Activated naive CD4-positive, alpha-beta T cell treated with anti-CD3 and anti-CD28 coated beads, Interleukin-2, amount 50 U/mL, for 24 hours (primary cell): Measurements from ENCODE around the gene SERPINB6.
"Not testable (repeated sequence)": the region's sequence is repeated elsewhere in the genome, so short reads cannot be mapped to it uniquely, and the experiment has no call there.

Source experiments
- H3K27ac Mint-ChIP-seq: one replicate; pipeline ENCODE4 v1.8.0; 2021; ENCODE audit warnings: mild to moderate bottlenecking, mixed read lengths
- H3K27me3 Mint-ChIP-seq: one replicate; pipeline ENCODE4 v1.8.0; 2021; ENCODE audit warnings: mixed read lengths
- H3K36me3 Mint-ChIP-seq: one replicate; pipeline ENCODE4 v1.8.0; 2021; ENCODE audit warnings: mixed read lengths
- H3K4me1 Mint-ChIP-seq: one replicate; pipeline ENCODE4 v1.8.0; 2021; ENCODE audit warnings: mixed read lengths
- H3K4me3 Mint-ChIP-seq: one replicate; pipeline ENCODE4 v1.8.0; 2021; ENCODE audit warnings: mild to moderate bottlenecking, mixed read lengths
- H3K9me3 Mint-ChIP-seq: one replicate; pipeline ENCODE4 v1.8.0; 2021; ENCODE audit warnings: mixed read lengths

Gene SERPINB6

GRCh38 chr6:2942914-2943563, 28.3 kb downstream of the SERPINB6 start:
- Mint-ChIP-seq H3K9me3 (no peaks in the 10 kb centered on the region), H3K27me3 (no peaks in the 10 kb centered on the region), H3K27ac (peak overlapping the region; percentile 87), H3K36me3 (peaks cover 7% of the 10 kb centered on the region), H3K4me3 (peak overlapping the region; percentile 78), H3K4me1 (peaks cover 52% of the 10 kb centered on the region)

- peak overlapping the region; percentile 59 for H3K27ac Mint-ChIP-seq
- not testable (repeated sequence) for H3K9me3 Mint-ChIP-seq, H3K4me3 Mint-ChIP-seq, H3K27me3 Mint-ChIP-seq, H3K36me3 Mint-ChIP-seq
- peaks cover 62% of the 10 kb centered on the region for H3K4me1 Mint-ChIP-seq
These were observed 29.3 kb downstream of the SERPINB6 start for GRCh38 chr6:2942116-2942515.

GRCh38 chr6:2940851-2941250, 30.5 kb downstream of the SERPINB6 start:
- Mint-ChIP-seq H3K27me3 (no peaks in the 10 kb centered on the region), H3K4me3 (no peak overlapping the region), H3K36me3 (peaks cover 7% of the 10 kb centered on the region), H3K9me3 (no peaks in the 10 kb centered on the region), H3K4me1 (peaks cover 72% of the 10 kb centered on the region), H3K27ac (no peak overlapping the region)

- Mint-ChIP-seq H3K36me3 (peaks cover 7% of the 10 kb centered on the region), H3K4me1 (peaks cover 71% of the 10 kb centered on the region), H3K9me3 (no peaks in the 10 kb centered on the region), H3K27me3 (no peaks in the 10 kb centered on the region), H3K27ac (peak overlapping the region; percentile 95), H3K4me3 (peak overlapping the region; percentile 52)
These were observed 31.1 kb downstream of the SERPINB6 start for GRCh38 chr6:2940010-2940850.

GRCh38 chr6:2939315-2940009, 31.9 kb downstream of the SERPINB6 start:
- H3K27me3 Mint-ChIP-seq: no peaks in the 10 kb centered on the region
- H3K4me3 Mint-ChIP-seq: no peak overlapping the region
- H3K27ac Mint-ChIP-seq: peak overlapping the region; percentile 81
- H3K9me3 Mint-ChIP-seq: no peaks in the 10 kb centered on the region
- H3K4me1 Mint-ChIP-seq: peaks cover 63% of the 10 kb centered on the region
- H3K36me3 Mint-ChIP-seq: peaks cover 7% of the 10 kb centered on the region

- Mint-ChIP-seq H3K36me3 (peaks cover 7% of the 10 kb centered on the region), H3K27ac (peak overlapping the region; percentile 55), H3K4me3 (no peak overlapping the region), H3K4me1 (peaks cover 58% of the 10 kb centered on the region), H3K27me3 (no peaks in the 10 kb centered on the region), H3K9me3 (no peaks in the 10 kb centered on the region)
These were observed 32.7 kb downstream of the SERPINB6 start for GRCh38 chr6:2938632-2939083.

- Mint-ChIP-seq H3K27ac (peak overlapping the region; percentile 55), H3K36me3 (peaks cover 7% of the 10 kb centered on the region), H3K27me3 (no peaks in the 10 kb centered on the region), H3K9me3 (no peaks in the 10 kb centered on the region), H3K4me1 (peaks cover 53% of the 10 kb centered on the region), H3K4me3 (no peak overlapping the region)
These were observed 33.2 kb downstream of the SERPINB6 start for GRCh38 chr6:2938004-2938631.

- peaks cover 48% of the 10 kb centered on the region for H3K4me1 Mint-ChIP-seq
- H3K4me3 Mint-ChIP-seq: peak overlapping the region; percentile 52
- H3K9me3 Mint-ChIP-seq: no peaks in the 10 kb centered on the region
- H3K27ac Mint-ChIP-seq: peak overlapping the region; percentile 55
- H3K27me3 Mint-ChIP-seq: no peaks in the 10 kb centered on the region
- H3K36me3 Mint-ChIP-seq: peaks cover 6% of the 10 kb centered on the region
These were observed 33.8 kb downstream of the SERPINB6 start for GRCh38 chr6:2937627-2938003.

- Mint-ChIP-seq H3K9me3 (no peaks in the 10 kb centered on the region), H3K4me1 (peaks cover 46% of the 10 kb centered on the region), H3K27ac (no peak overlapping the region), H3K27me3 (no peaks in the 10 kb centered on the region), H3K4me3 (no peak overlapping the region), H3K36me3 (peaks cover 6% of the 10 kb centered on the region)
These were observed 35.6 kb downstream of the SERPINB6 start for GRCh38 chr6:2935566-2936291.

- Mint-ChIP-seq H3K27ac (no peak overlapping the region), H3K9me3 (no peaks in the 10 kb centered on the region), H3K27me3 (no peaks in the 10 kb centered on the region), H3K4me3 (no peak overlapping the region), H3K4me1 (peaks cover 40% of the 10 kb centered on the region), H3K36me3 (peaks cover 3% of the 10 kb centered on the region)
These were observed 37.3 kb downstream of the SERPINB6 start for GRCh38 chr6:2934057-2934456.

- not testable (repeated sequence) for H3K4me3 Mint-ChIP-seq, H3K27ac Mint-ChIP-seq, H3K36me3 Mint-ChIP-seq, H3K27me3 Mint-ChIP-seq, H3K9me3 Mint-ChIP-seq
- H3K4me1 Mint-ChIP-seq: peaks cover 31% of the 10 kb centered on the region
These were observed 38.5 kb downstream of the SERPINB6 start for GRCh38 chr6:2932911-2933310.

GRCh38 chr6:2931970-2932748, 39.2 kb downstream of the SERPINB6 start:
- Mint-ChIP-seq H3K4me3 (no peak overlapping the region), H3K9me3 (no peaks in the 10 kb centered on the region), H3K4me1 (peaks cover 23% of the 10 kb centered on the region), H3K27ac (peak overlapping the region; percentile 47), H3K36me3 (peaks cover 3% of the 10 kb centered on the region), H3K27me3 (no peaks in the 10 kb centered on the region)

GRCh38 chr6:2931055-2931454, 40.3 kb downstream of the SERPINB6 start:
- Mint-ChIP-seq H3K4me3 (no peak overlapping the region), H3K27ac (no peak overlapping the region), H3K27me3 (no peaks in the 10 kb centered on the region), H3K9me3 (no peaks in the 10 kb centered on the region), H3K36me3 (no peaks in the 10 kb centered on the region), H3K4me1 (peaks cover 12% of the 10 kb centered on the region)

GRCh38 chr6:2927931-2928330, 43.4 kb downstream of the SERPINB6 start:
- not testable (repeated sequence) for H3K27me3 Mint-ChIP-seq, H3K4me3 Mint-ChIP-seq, H3K36me3 Mint-ChIP-seq, H3K9me3 Mint-ChIP-seq, H3K27ac Mint-ChIP-seq
- H3K4me1 Mint-ChIP-seq: peaks cover 12% of the 10 kb centered on the region
